ENCODE measurements around the gene OTX1. TPM values are rescaled to one million over a fixed set of nuclear protein-coding genes. Genes with fewer than 3 reads are reported as not detected.
"Not testable (repeated sequence)": the region's sequence is repeated elsewhere in the genome, so short reads cannot be mapped to it uniquely, and the experiment has no call there.

OTX1 gene
- total and polyA plus RNA-seq, 10 donors: 0.23 to 0.37 TPM; not detected in 8

DNA sequence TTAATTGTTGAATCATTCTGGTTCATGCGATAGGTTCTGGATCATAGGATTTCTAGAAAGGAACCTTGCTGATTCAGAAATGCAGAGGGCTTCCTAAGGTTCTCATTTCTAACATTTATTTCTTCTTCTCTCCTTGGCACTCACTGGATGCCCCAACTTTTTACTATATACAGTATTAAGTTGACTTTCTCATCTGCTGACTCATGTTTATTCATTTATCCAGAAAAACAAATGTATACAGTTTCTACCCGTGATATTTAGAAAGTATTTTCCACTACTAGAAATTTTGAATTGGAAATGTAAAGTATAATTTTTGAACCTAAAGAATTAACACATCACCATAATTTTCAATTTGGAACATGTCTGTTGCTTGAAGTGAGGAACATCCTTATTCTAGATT lies 32.2 kb upstream of the OTX1 start:
- no peak overlapping the region for H3K27ac ChIP-seq
- H3K9me3 ChIP-seq: no peaks in the 10 kb centered on the region
- no peaks in the 10 kb centered on the region for H3K27me3 ChIP-seq (replicated peaks in 1 of 7)
- TF ChIP-seq, protein P1, sequence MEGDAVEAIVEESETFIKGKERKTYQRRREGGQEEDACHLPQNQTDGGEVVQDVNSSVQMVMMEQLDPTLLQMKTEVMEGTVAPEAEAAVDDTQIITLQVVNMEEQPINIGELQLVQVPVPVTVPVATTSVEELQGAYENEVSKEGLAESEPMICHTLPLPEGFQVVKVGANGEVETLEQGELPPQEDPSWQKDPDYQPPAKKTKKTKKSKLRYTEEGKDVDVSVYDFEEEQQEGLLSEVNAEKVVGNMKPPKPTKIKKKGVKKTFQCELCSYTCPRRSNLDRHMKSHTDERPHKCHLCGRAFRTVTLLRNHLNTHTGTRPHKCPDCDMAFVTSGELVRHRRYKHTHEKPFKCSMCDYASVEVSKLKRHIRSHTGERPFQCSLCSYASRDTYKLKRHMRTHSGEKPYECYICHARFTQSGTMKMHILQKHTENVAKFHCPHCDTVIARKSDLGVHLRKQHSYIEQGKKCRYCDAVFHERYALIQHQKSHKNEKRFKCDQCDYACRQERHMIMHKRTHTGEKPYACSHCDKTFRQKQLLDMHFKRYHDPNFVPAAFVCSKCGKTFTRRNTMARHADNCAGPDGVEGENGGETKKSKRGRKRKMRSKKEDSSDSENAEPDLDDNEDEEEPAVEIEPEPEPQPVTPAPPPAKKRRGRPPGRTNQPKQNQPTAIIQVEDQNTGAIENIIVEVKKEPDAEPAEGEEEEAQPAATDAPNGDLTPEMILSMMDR (IDR thresholded peaks at IDR 0.05 in 8 of 11, conservative IDR thresholded peaks at IDR 0.05 in 3 of 11): no peak
- TF ChIP-seq POLR2AphosphoS5 (IDR thresholded peaks at IDR 0.05) (no peak), POLR2A (IDR thresholded peaks at IDR 0.05) (no peak)
- intact Hi-C loops (cut with DNase I; ENCODE audit: low total_unique reads): no loop called here
- H3K4me1 ChIP-seq: no peaks in the 10 kb centered on the region
- no peak for DNase-seq
- H3K36me3 ChIP-seq: peaks cover 0 to 33% (median 1%) of the 10 kb centered on the region in 6 donors
- 94 to 98% (median 96%) methylated on average over 2 of the region's 2 CpGs for WGBS, 5 donors
- no peak overlapping the region for H3K4me3 ChIP-seq

DNA sequence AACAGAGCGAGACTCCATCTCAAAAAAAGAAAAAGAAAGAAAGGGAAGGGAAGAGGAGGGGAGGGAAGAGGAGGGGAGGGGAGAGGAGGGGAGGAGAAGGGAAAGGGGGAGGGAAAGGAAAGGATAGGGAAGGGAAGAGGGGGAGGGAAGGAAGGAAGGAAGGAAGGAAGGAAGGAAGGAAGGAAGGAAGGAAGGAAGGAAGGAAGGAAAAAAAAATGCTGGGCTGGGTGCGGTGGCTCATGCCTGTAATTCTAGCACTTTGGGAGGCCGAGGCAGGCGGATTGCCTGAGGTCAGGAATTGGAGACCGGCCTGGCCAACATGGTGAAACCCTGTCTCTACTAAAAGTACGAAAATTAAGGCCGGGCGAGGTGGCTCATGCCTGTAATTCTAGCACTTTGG lies 30.9 kb upstream of the OTX1 start:
- DNase-seq; H3K9me3 ChIP-seq; H3K4me1 ChIP-seq; H3K4me3 ChIP-seq; H3K27me3 ChIP-seq (replicated peaks in 1 of 7); intact Hi-C loops (cut with DNase I; ENCODE audit: low total_unique reads); H3K27ac ChIP-seq: not testable (repeated sequence)
- peaks cover 0 to 29% (median 1%) of the 10 kb centered on the region in 6 donors for H3K36me3 ChIP-seq
- 90 to 95% (median 92%) methylated on average over 8 of the region's 8 CpGs for WGBS, 5 donors

DNA sequence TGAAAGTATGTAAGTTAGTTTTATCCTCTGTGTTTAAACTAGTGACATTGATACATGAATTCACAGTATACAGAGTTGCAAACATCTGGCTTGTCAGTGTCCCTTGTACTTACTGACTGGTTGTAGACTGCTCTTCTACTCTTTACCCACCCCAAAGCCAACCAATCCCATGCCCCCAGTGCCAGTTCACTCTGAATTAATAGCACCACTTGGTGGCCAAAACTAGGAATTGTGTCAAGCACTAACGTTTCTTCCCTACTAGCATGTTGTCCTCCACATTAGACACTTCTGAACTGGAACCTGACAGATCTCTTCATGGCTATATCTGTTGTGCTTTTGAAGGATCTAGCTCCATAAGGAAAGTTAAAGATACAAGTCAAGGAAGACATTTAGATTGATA lies 27.2 kb upstream of the OTX1 start:
- H3K9me3 ChIP-seq: no peaks in the 10 kb centered on the region
- no peak overlapping the region for H3K4me3 ChIP-seq
- TF ChIP-seq POLR2A (IDR thresholded peaks at IDR 0.05) (no peak), POLR2AphosphoS5 (IDR thresholded peaks at IDR 0.05) (no peak)
- TF ChIP-seq, protein P1 (IDR thresholded peaks at IDR 0.05 in 8 of 11, conservative IDR thresholded peaks at IDR 0.05 in 3 of 11): no peak
- H3K36me3 ChIP-seq: peaks cover 0 to 28% (median 1%) of the 10 kb centered on the region in 6 donors
- no peak overlapping the region for H3K27ac ChIP-seq
- intact Hi-C loops (cut with DNase I; ENCODE audit: low total_unique reads): no loop called here
- no peaks in the 10 kb centered on the region for H3K27me3 ChIP-seq (replicated peaks in 1 of 7)
- DNase-seq: no peak
- no peaks in the 10 kb centered on the region for H3K4me1 ChIP-seq
- WGBS, 5 donors: 0 to 18% (median 0%) methylated on average over 1 of the region's 1 CpG

DNA sequence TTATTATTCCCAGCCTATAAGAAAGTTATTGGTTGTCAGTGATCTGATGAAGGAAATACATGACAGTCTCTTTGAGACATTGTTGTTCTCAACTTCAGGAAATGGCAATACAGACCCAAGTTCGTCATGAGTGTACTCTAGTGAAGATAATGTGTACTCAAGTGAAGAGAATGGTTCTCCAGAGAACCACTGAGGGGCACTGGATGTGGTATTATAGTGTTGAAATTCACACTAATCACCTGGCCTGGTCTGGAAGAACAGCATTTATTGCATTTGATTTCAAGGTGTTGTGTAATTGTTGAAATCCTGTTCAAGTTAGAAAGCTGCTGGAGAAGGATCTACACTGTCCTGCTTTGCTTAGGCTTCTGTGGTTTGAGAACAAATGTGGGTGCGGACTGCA lies 23.4 kb upstream of the OTX1 start:
- H3K4me3 ChIP-seq: no peak overlapping the region
- no peak for TF ChIP-seq POLR2AphosphoS5 (IDR thresholded peaks at IDR 0.05)
- TF ChIP-seq, protein P1 (IDR thresholded peaks at IDR 0.05 in 8 of 11, conservative IDR thresholded peaks at IDR 0.05 in 3 of 11): no peak
- no peak for TF ChIP-seq POLR2A (IDR thresholded peaks at IDR 0.05)
- peaks cover 0 to 18% (median 0%) of the 10 kb centered on the region in 6 donors for H3K36me3 ChIP-seq
- H3K9me3 ChIP-seq: no peaks in the 10 kb centered on the region
- 79 to 95% (median 87%) methylated on average over 2 of the region's 2 CpGs for WGBS, 5 donors
- DNase-seq: no peak
- intact Hi-C loops (cut with DNase I; ENCODE audit: low total_unique reads): no loop called here
- no peaks in the 10 kb centered on the region for H3K4me1 ChIP-seq
- no peaks in the 10 kb centered on the region for H3K27me3 ChIP-seq (replicated peaks in 1 of 7)
- no peak overlapping the region for H3K27ac ChIP-seq

DNA sequence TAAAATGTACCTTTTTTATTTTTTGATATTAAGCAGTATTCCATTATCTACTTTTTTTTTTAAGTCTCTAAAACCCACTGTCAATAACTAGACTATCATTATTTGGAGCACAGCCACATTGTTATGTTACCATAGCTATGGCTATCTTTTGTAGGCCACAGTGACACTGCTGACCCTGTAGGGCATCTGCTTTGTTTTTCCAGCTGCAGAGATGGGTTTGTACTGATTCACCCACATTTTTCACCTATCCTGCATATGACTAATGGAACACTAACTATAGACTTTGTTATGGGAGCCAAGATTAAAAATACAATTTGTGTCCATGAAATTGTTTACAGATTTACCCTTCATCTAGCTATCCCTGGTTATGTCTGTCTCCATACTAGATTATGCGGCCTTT lies 21.6 kb upstream of the OTX1 start:
- no peaks in the 10 kb centered on the region for H3K9me3 ChIP-seq
- intact Hi-C loops (cut with DNase I; ENCODE audit: low total_unique reads): no loop called here
- no peak for DNase-seq
- no peak overlapping the region for H3K4me3 ChIP-seq
- no peaks in the 10 kb centered on the region for H3K27me3 ChIP-seq (replicated peaks in 1 of 7)
- H3K4me1 ChIP-seq: no peaks in the 10 kb centered on the region
- no peak overlapping the region for H3K27ac ChIP-seq
- TF ChIP-seq POLR2A (IDR thresholded peaks at IDR 0.05): no peak
- TF ChIP-seq POLR2AphosphoS5 (IDR thresholded peaks at IDR 0.05): no peak
- TF ChIP-seq, protein P1 (IDR thresholded peaks at IDR 0.05 in 8 of 11, conservative IDR thresholded peaks at IDR 0.05 in 3 of 11): no peak
- 91 to 100% (median 95%) methylated on average over 1 of the region's 1 CpG for WGBS, 5 donors
- H3K36me3 ChIP-seq: peaks cover 0 to 15% (median 0%) of the 10 kb centered on the region in 6 donors

Measured in spleen (tissue), 11 donors.